Ramos (cell line): Measurements from ENCODE around the gene SAMD8.
"Not testable (repeated sequence)": the region's sequence is repeated elsewhere in the genome, so short reads cannot be mapped to it uniquely, and the experiment has no call there.

Experiments used
- in situ Hi-C: fragments of 300-500 bp; cut with MboI; formaldehyde crosslinking; loops from one replicate; pipeline ENCODE4 v1.14.3; 2022; ENCODE audit warnings: low sequenced_read_pairs; ENCODE audit not compliant: unreplicated experiment

Gene SAMD8

GRCh38 chr10:75209086-75209920, 97.8 kb downstream of the SAMD8 start:
- in situ Hi-C loops = no loop called here

- in situ Hi-C loops = no loop called here
These were observed 98.4 kb downstream of the SAMD8 start for GRCh38 chr10:75209921-75210281.

GRCh38 chr10:75210282-75211006, 99.0 kb downstream of the SAMD8 start, which contains the start of gene VDAC2:
Gene VDAC2, plus strand, starts transcription at chr10:75210796. Its CDS starts 363 bp downstream, at chr10:75211159.
- in situ Hi-C loops = no loop called here

- in situ Hi-C loops = no loop called here
These were observed 99.7 kb downstream of the SAMD8 start for GRCh38 chr10:75211007-75211691.

GRCh38 chr10:75212343-75212742, 100.9 kb downstream of the SAMD8 start:
- in situ Hi-C loops = no loop called here

- in situ Hi-C loops = no loop called here
These were observed 108.8 kb downstream of the SAMD8 start for GRCh38 chr10:75220274-75220673.

- in situ Hi-C loops = not testable (repeated sequence)
These were observed 110.0 kb downstream of the SAMD8 start for GRCh38 chr10:75221492-75221891.

- in situ Hi-C loops = no loop called here
These were observed 112.1 kb downstream of the SAMD8 start for GRCh38 chr10:75223507-75223906.

GRCh38 chr10:75226095-75226494, 114.6 kb downstream of the SAMD8 start:
- in situ Hi-C loops = loop anchor here (25.0 kb wide), 1 partner anchor 964 kb away; no protein-coding TSS in a partner anchor

- in situ Hi-C loops = loop anchor here (25.0 kb wide), 1 partner anchor 964 kb away; no protein-coding TSS in a partner anchor
These were observed 115.2 kb downstream of the SAMD8 start for GRCh38 chr10:75226656-75227055.

- in situ Hi-C loops = loop anchor here (25.0 kb wide), 1 partner anchor 966 kb away; no protein-coding TSS in a partner anchor
These were observed 116.8 kb downstream of the SAMD8 start for GRCh38 chr10:75228278-75228677.

GRCh38 chr10:75228834-75229233, 117.4 kb downstream of the SAMD8 start:
- in situ Hi-C loops = loop anchor here (25.0 kb wide), 1 partner anchor 967 kb away; no protein-coding TSS in a partner anchor

GRCh38 chr10:75229971-75230370, 118.5 kb downstream of the SAMD8 start:
- in situ Hi-C loops = loop anchor here (25.0 kb wide), 1 partner anchor 968 kb away; no protein-coding TSS in a partner anchor

- in situ Hi-C loops = loop anchor here (25.0 kb wide), 1 partner anchor 968 kb away; no protein-coding TSS in a partner anchor
These were observed 119.2 kb downstream of the SAMD8 start for GRCh38 chr10:75230600-75231038.
